Spleen (tissue), 11 donors: ENCODE measurements around the gene NBAS. TPM values are rescaled to one million over a fixed set of nuclear protein-coding genes. Genes with fewer than 3 reads are reported as not detected.

Experiments
- DNase-seq: peaks from one replicate; pipeline ENCODE4 v3.0.0-alpha.2; 2020
- H3K27ac ChIP-seq, 8 donors: fragments of 200-600 bp; sonication (generic) in 7 of 8; 1 replicate in 4 of 8; 2 replicates in 4 of 8; pipeline versions ENCODE4 v1.5.0 to v1.8.0; 2016 to 2021; ENCODE audit warnings: inconsistent platforms in 4 of 8, mild to moderate bottlenecking in 4 of 8, moderate library complexity in 1 of 8
- H3K27me3 ChIP-seq, 7 donors: fragments of 200-600 bp; sonication (generic) in 6 of 7; replicated peaks in 1 of 7; 1 replicate in 4 of 7; 2 replicates in 3 of 7; pipeline versions ENCODE4 v1.5.0 to v1.8.0; 2016 to 2021; ENCODE audit warnings: inconsistent platforms in 3 of 7, mild to moderate bottlenecking in 1 of 7
- H3K36me3 ChIP-seq, 6 donors: fragments of 200-600 bp; sonication (generic) in 5 of 6; 1 replicate in 4 of 6; 2 replicates in 2 of 6; pipeline versions ENCODE4 v1.5.0 to v1.8.0; 2016 to 2021; ENCODE audit warnings: inconsistent platforms in 2 of 6
- H3K4me1 ChIP-seq, 6 donors: fragments of 200-600 bp; sonication (generic) in 5 of 6; 1 replicate in 3 of 6; 2 replicates in 3 of 6; pipeline versions ENCODE4 v1.5.0 to v1.8.0; 2016 to 2021; ENCODE audit warnings: inconsistent platforms in 3 of 6
- H3K4me3 ChIP-seq, 8 donors: fragments of 200-600 bp; sonication (generic) in 7 of 8; 1 replicate in 4 of 8; 2 replicates in 4 of 8; pipeline versions ENCODE4 v1.5.0 to v1.8.0; 2016 to 2021; ENCODE audit warnings: inconsistent platforms in 4 of 8, mild to moderate bottlenecking in 4 of 8, moderate library complexity in 2 of 8
- H3K9me3 ChIP-seq, 8 donors: fragments of 200-600 bp; sonication (generic) in 7 of 8; 1 replicate in 4 of 8; 2 replicates in 4 of 8; pipeline versions ENCODE4 v1.5.0 to v1.8.0; 2016 to 2021; ENCODE audit warnings: inconsistent platforms in 4 of 8
- POLR2A ChIP-seq, 3 donors: fragments of 450-650 bp; IDR thresholded peaks; one replicate each; pipeline ENCODE4 v1.5.1; 2017; ENCODE audit warnings: antibody characterized with exemption in 3 of 3, mild to moderate bottlenecking in 1 of 3
- POLR2AphosphoS5 ChIP-seq, 3 donors: sonication (generic); formaldehyde crosslinking; IDR thresholded peaks; one replicate each; pipeline ENCODE4 v1.5.1; 2017; ENCODE audit warnings: antibody characterized with exemption in 3 of 3
- WGBS, 5 donors: extraction: QIAGEN DNeasy Blood & Tissue Kit in 3 of 5; methylation state at CpG; one replicate each; pipeline versions ENCODE4 v1.1.5 to v1.1.7; 2013 to 2018; 5-methylcytosine and 5-hydroxymethylcytosine counted together
- intact Hi-C: fragments of 100-400 bp; cut with DNase I; formaldehyde crosslinking; loops from one replicate; pipeline ENCODE4 v1.15.0; 2023; ENCODE audit warnings: low total_unique reads
- polyA plus RNA-seq, 3 donors: library from polyadenylated mRNA; stranded (reverse); fragments of 200-250 nt; gene quantifications; one replicate each; pipeline ENCODE4 v1.2.1, GENCODE V29; 2013
- total RNA-seq, 7 donors: library from RNA; depleted of rRNA in 3 of 7; stranded (reverse); fragments of >200 nt in 3 of 7; fragmentation: NEBNext Ultra II Directional in 4 of 7; extraction: Animal tissue kit (Norgen Biotek cat#: 25700) in 4 of 7; gene quantifications; one replicate each; pipeline versions ENCODE4 v1.1.0 to v1.2.1, GENCODE V29; 2016 to 2021
- TF ChIP-seq, protein P1 (sequence below), 11 experiments: fragments of 200-600 bp in 7 of 11; fragments of 450-650 bp in 4 of 11; sonication (generic) in 4 of 11; IDR thresholded peaks in 8 of 11; conservative IDR thresholded peaks in 3 of 11; 1 replicate in 7 of 11; 2 replicates in 4 of 11; pipeline versions ENCODE4 v1.4.0 to v1.8.0; 2016 to 2021; ENCODE audit warnings: antibody characterized with exemption in 11 of 11, inconsistent platforms in 4 of 11, mild to moderate bottlenecking in 1 of 11
- donor health status: healthy with polysubstance abuse.
- donor health status: DM: no; HTN: no; CAD: no; lungs with moderate emphysema.
- donor health status: DM: no; HTN: no; CAD: no.
- donor health status: Bipolar disorder and iron deficiency.
- donor health status: healthy.
- donor health status: DM: no; HTN: no; CAD: no.
- donor health status: DM: yes; HTN: yes; CAD: no.

The NBAS gene
- total and polyA plus RNA-seq, 10 donors = 21.1 to 49.0 (median 40.9) TPM

DNA sequence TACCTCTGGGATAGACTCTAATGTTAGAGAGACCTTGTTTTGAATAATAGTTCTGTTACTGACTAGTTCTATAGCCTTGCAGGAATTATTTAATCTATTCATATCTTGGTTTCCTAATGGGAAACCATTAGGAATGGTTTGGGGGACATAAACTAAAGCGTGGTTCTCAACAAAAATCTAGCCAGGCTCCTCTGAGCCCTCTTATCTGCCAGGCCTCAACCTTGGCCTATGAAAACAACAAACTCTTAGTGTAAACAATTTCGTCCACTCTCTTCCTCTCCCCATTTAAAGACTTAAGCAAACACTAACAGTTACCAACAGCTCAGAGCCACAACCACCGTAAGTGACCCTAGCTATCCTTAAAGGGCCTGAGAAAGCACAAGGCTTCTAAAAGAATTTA lies 10.6 kb upstream of the NBAS start:
- no peaks in the 10 kb centered on the region for H3K9me3 ChIP-seq
- intact Hi-C loops = no loop called here
- H3K36me3 ChIP-seq = no peaks in the 10 kb centered on the region
- H3K27me3 ChIP-seq = no peaks in the 10 kb centered on the region
- H3K4me3 ChIP-seq = no peak overlapping the region
- no peak overlapping the region for H3K27ac ChIP-seq
- DNase-seq = no peak
- WGBS, 5 donors = 82 to 89% (median 87%) methylated on average over 3 of the region's 3 CpGs
- H3K4me1 ChIP-seq = no peaks in the 10 kb centered on the region
- TF ChIP-seq POLR2AphosphoS5 (IDR thresholded peaks at IDR 0.05) (no peak), POLR2A (IDR thresholded peaks at IDR 0.05) (no peak)
- TF ChIP-seq, protein P1, sequence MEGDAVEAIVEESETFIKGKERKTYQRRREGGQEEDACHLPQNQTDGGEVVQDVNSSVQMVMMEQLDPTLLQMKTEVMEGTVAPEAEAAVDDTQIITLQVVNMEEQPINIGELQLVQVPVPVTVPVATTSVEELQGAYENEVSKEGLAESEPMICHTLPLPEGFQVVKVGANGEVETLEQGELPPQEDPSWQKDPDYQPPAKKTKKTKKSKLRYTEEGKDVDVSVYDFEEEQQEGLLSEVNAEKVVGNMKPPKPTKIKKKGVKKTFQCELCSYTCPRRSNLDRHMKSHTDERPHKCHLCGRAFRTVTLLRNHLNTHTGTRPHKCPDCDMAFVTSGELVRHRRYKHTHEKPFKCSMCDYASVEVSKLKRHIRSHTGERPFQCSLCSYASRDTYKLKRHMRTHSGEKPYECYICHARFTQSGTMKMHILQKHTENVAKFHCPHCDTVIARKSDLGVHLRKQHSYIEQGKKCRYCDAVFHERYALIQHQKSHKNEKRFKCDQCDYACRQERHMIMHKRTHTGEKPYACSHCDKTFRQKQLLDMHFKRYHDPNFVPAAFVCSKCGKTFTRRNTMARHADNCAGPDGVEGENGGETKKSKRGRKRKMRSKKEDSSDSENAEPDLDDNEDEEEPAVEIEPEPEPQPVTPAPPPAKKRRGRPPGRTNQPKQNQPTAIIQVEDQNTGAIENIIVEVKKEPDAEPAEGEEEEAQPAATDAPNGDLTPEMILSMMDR (IDR thresholded peaks at IDR 0.05 in 8 of 11, conservative IDR thresholded peaks at IDR 0.05 in 3 of 11) = no peak

- 63 to 75% (median 71%) methylated on average over 5 of the region's 5 CpGs for WGBS, 5 donors
- no peak overlapping the region for H3K27ac ChIP-seq
Observed at GRCh38 chr2:15570104-15570503, 9.0 kb upstream of the NBAS start.

GRCh38 chr2:15568874-15569273 lies 7.7 kb upstream of the NBAS start:
- Histone ChIP-seq H3K4me3 (no peak overlapping the region), H3K27me3 (no peaks in the 10 kb centered on the region), H3K36me3 (no peaks in the 10 kb centered on the region), H3K4me1 (no peaks in the 10 kb centered on the region), H3K9me3 (no peaks in the 10 kb centered on the region), H3K27ac (no peak overlapping the region)
- intact Hi-C loops = no loop called here
- TF ChIP-seq POLR2A (IDR thresholded peaks at IDR 0.05) (no peak), POLR2AphosphoS5 (IDR thresholded peaks at IDR 0.05) (no peak)
- TF ChIP-seq, protein P1 (IDR thresholded peaks at IDR 0.05 in 8 of 11, conservative IDR thresholded peaks at IDR 0.05 in 3 of 11) = no peak
- 94 to 97% (median 95%) methylated on average over 12 of the region's 12 CpGs for WGBS, 5 donors
- peak; percentile 24 for DNase-seq

More at GRCh38 chr2:15570104-15570503, 9.0 kb upstream of the NBAS start:
- no peaks in the 10 kb centered on the region for H3K36me3 ChIP-seq
- intact Hi-C loops = no loop called here
- TF ChIP-seq POLR2A (IDR thresholded peaks at IDR 0.05) (no peak), POLR2AphosphoS5 (IDR thresholded peaks at IDR 0.05) (no peak)
- TF ChIP-seq, protein P1 (IDR thresholded peaks at IDR 0.05 in 8 of 11, conservative IDR thresholded peaks at IDR 0.05 in 3 of 11) = no peak
- H3K4me1 ChIP-seq = no peaks in the 10 kb centered on the region
- H3K27me3 ChIP-seq = no peaks in the 10 kb centered on the region
- no peak overlapping the region for H3K4me3 ChIP-seq
- DNase-seq = no peak
- no peaks in the 10 kb centered on the region for H3K9me3 ChIP-seq

DNA sequence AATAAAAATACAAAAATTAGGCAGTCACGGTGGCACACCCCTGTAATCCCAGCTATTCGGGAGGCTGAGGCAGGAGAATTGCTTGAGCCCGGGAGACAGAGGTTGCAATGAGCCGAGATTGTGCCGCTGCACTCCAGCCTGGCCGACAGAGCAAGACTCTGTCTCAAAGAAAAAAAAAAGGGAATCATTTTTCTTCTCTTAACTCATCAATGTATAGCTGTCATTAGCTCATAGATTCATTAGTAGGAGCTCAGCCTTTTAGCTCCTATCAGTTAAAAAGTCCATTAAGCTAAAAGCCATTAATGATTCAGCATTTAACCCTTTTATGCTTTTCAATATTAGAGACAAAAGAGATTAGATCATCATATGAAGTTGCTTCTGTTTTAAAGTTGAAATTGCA lies 5.8 kb upstream of the NBAS start:
- 87 to 93% (median 92%) methylated on average over 6 of the region's 6 CpGs for WGBS, 5 donors
- no peaks in the 10 kb centered on the region for H3K36me3 ChIP-seq

More for the DNA sequence above, 5.8 kb upstream of the NBAS start:
- no peak for DNase-seq
- Histone ChIP-seq H3K9me3 (no peaks in the 10 kb centered on the region), H3K4me1 (peaks cover 0 to 7% (median 5%) of the 10 kb centered on the region in 6 donors), H3K27me3 (no peaks in the 10 kb centered on the region), H3K27ac (no peak overlapping the region), H3K4me3 (no peak overlapping the region)
- intact Hi-C loops = no loop called here
- no peak for TF ChIP-seq POLR2AphosphoS5 (IDR thresholded peaks at IDR 0.05)
- TF ChIP-seq POLR2A (IDR thresholded peaks at IDR 0.05) = no peak
- TF ChIP-seq, protein P1 (IDR thresholded peaks at IDR 0.05 in 8 of 11, conservative IDR thresholded peaks at IDR 0.05 in 3 of 11) = no peak
